ENCODE data around the gene TTK.
"Not testable (repeated sequence)": the region's sequence is repeated elsewhere in the genome, so short reads cannot be mapped to it uniquely, and the experiment has no call there.

Gene TTK

DNA sequence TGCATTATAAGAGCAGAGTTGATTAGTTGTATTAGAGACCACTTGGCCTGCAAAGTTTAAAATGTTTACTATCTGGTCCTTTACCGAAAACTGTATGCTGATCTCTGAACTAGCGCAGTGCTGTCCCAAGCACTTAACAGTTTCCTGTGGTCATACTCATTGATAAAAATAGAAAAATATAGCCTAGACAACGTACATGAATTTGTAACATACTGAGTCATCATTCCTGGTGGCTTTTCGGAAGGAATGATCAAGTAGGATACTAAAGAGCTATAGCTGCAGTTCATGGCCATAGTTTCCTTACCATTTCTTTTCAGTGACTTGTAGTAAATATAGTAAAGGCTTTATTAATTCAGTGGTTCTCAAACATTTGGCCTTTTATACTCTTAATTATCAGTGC lies 18.4 kb downstream of the TTK start:
- DNase-seq: no peak

DNA sequence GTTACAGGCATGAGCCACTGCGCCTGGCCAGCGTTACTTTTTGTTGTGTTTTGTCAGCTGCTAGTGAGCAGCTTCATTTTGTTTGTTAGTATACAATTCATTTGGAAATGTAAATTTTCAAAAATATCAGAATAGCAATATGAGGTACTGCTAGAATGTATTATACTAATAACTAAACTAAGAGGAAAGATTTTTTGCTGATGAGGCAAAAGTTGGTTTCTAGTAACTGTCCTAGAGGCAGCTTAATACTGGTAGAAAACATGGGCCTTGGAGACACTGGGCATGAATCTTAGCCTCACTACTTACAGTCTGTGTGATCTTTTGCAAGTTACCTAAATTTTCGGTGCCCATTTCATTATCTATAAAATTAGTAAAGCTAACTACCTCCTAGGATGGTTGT lies 24.1 kb downstream of the TTK start:
- DNase-seq: no peak

DNA sequence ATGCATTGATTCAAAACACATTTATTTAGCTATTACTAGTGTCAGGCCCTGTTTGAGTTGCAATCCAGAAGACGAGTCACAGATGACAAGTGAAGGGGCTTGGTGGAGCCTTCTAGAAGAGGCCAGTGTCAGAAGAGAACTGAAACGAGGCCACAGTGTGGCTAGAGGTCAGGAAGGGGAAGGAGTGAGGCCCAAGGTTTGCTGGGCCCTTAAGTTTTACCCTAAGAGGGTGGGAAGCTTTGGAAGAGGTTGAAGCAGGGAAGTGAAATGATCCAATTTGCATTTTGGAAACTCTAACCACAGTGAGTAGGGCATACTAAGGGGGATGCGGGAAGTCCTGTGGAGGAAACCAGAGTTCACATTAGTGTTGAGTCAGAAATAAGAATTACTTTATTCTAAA lies 25.0 kb downstream of the TTK start:
- no peak for DNase-seq

DNA sequence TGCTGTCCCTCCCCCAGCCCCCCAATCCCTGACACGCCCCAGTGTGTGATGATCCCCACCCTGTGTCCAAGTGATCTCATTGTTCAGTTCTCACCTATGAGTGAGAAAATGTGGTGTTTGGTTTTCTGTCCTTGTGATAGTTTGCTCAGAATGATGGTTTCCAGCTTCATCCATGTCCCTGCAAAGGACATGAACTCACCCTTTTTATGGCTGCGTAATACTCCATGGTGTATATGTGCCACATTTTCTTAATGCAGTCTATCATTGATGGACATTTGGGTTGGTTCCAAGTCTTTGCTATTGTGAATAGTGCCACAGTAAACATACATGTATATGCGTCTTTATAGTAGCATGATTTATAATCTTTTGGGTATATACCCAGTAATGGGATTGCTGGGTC lies 43.8 kb downstream of the TTK start:
- not testable (repeated sequence) for DNase-seq

DNA sequence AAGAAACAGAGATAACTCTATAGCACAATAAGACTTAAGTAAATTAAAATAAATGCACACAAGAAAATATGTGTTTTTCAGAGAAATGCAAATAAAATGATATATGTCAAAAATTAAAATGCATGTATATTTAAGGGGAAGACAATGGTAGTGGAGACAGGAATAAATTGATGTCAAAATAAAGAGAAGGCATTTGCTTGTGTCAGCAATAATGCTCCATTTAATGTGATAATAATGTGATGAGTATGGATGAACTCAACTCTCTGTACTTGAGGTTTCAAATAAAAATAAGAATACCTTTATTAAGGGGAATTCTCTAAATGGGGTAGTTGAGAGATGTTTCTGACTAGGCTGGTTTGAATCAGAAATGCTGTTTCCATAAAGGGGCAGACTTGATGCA lies 56.3 kb downstream of the TTK start:
- no peak for DNase-seq

DNA sequence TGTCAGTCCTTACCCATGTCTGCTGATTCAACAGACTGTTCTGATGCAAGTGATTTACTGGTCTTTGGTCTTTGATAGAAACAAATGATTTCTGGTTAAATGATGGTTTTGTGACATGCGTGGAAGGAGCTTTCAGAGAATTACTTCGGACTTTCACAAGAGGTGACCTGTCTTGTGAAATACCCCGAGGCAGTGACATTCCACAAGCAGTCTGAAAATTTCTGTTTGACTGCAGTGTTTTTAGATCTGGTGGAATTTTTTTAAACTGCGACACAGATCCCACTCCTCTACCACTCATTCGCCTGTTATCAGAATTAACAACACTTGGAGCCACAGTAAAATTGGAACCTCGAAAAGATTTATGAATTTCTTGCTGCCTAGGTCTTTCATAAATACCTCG lies 63.7 kb downstream of the TTK start:
- not testable (repeated sequence) for DNase-seq

DNA sequence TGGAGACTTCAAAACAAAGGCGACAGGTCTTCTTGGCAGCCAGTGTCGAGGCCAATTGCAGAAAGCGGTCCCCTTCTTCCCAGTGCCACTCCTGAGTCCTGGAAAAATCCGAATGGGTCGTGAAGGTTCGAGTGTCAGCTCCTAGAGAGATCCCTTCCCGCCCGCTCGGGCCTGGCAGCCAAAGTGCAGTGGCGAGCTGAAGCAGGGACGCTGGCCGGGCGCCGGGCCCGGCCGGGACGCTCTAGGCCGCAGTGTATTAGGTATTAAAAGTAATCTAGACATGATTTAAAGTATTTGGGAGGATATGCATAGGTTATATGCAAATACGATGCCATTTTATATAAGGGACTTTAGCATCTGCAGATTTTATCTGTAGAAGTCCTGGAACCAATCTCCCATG lies 66.0 kb downstream of the TTK start:
- DNase-seq: not testable (repeated sequence)

DNA sequence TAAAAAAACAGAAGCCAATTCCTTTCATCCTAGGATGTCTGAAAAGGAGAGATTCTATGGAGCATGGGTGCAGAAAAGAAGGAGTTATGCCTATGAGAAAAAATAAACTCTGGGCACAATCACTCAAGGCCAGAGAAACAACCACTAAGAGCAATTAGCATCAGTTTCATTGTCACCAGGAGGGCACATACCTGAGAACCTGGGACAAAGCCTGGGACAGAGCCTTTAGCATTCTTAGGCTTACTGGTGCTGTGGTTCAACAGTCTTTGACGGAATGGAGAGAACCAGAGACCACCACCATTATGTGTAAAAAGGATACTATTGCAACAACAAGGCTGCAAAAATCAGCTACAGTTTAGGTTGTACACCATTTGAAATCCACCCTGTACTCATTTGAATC lies 72.6 kb downstream of the TTK start:
- no peak for DNase-seq

DNA sequence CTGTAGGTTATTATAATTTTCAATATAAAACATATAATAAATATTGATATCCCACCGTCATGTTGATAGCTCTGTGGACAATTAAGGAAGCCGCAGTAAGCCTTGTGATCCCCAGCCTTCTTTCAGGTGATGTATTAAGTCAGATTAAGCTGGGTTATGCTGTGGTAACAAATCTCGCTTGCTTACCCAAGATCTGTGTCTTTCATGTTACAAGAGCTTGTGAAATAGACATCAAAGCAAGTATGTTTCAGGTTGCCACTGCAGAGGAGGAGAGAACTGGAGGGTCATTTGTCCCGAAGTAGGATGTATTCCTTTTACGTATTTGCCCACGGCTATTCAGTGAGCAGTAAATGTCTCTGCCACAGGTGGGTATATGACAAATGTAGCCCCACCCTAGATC lies 84.2 kb downstream of the TTK start:
- no peak for DNase-seq

DNA sequence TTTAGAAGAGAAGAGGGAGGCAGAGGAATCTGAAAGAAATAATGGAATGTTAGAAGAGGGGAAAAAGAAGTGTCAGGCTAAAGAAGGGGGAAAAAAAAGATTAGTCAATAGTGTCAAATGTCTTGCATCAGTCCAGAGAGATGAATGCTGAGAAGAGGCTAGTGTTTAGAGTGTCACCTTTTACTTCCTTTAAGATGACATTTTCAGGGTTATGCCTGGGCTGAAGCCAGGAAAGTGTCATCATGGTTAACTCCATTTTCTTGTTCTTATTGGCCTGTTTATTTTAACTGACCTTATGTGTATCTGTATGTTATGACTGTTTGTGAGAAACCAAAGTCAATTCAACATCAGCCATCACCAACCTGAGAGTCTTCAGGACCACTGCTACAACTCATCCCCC lies 87.1 kb downstream of the TTK start:
- no peak for DNase-seq

Data from stimulated activated CD4-positive, alpha-beta T cell treated with anti-CD3 and anti-CD28 coated beads, Interleukin-15, amount 100 ng/mL, for 24 hours (primary cell).